ENCODE results near the gene MEX3A. TPM values are rescaled to one million over a fixed set of nuclear protein-coding genes. Genes with fewer than 3 reads are reported as not detected.

MEX3A gene
- total and polyA plus RNA-seq, 2 of the 8 experiments (the other 6 are each of a cell fraction or from before 2014, with no cell fraction given): 34.1 to 52.4 TPM

DNA sequence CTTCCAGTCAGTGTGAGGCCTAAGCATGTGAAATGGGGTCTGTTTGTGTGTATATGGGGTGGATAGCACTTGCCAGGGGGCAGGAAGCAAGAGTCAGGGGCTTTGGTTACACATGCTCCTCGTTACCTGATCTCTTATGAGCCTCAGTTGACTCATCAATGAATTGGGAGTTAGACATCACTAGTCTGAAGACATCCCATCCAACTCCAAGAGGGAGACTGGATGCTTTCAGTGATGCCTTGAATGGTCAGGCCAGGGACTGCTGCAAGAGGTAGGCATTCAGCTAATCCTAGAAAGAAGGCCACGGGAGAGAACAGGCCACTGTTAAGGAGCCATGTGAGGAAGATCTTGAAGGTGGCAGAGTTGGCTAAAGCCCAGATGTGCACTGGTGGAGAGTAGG lies 15.0 kb downstream of the MEX3A start (continued):
- no peak for TF ChIP-seq ZNF274 (IDR thresholded peaks at IDR 0.05; ENCODE audit: borderline replicate concordance, extremely low read depth, low read length)
- TF ChIP-seq KDM1A (IDR thresholded peaks at IDR 0.05; ENCODE audit: borderline replicate concordance, low read length): no peak
- TF ChIP-seq, protein P1, sequence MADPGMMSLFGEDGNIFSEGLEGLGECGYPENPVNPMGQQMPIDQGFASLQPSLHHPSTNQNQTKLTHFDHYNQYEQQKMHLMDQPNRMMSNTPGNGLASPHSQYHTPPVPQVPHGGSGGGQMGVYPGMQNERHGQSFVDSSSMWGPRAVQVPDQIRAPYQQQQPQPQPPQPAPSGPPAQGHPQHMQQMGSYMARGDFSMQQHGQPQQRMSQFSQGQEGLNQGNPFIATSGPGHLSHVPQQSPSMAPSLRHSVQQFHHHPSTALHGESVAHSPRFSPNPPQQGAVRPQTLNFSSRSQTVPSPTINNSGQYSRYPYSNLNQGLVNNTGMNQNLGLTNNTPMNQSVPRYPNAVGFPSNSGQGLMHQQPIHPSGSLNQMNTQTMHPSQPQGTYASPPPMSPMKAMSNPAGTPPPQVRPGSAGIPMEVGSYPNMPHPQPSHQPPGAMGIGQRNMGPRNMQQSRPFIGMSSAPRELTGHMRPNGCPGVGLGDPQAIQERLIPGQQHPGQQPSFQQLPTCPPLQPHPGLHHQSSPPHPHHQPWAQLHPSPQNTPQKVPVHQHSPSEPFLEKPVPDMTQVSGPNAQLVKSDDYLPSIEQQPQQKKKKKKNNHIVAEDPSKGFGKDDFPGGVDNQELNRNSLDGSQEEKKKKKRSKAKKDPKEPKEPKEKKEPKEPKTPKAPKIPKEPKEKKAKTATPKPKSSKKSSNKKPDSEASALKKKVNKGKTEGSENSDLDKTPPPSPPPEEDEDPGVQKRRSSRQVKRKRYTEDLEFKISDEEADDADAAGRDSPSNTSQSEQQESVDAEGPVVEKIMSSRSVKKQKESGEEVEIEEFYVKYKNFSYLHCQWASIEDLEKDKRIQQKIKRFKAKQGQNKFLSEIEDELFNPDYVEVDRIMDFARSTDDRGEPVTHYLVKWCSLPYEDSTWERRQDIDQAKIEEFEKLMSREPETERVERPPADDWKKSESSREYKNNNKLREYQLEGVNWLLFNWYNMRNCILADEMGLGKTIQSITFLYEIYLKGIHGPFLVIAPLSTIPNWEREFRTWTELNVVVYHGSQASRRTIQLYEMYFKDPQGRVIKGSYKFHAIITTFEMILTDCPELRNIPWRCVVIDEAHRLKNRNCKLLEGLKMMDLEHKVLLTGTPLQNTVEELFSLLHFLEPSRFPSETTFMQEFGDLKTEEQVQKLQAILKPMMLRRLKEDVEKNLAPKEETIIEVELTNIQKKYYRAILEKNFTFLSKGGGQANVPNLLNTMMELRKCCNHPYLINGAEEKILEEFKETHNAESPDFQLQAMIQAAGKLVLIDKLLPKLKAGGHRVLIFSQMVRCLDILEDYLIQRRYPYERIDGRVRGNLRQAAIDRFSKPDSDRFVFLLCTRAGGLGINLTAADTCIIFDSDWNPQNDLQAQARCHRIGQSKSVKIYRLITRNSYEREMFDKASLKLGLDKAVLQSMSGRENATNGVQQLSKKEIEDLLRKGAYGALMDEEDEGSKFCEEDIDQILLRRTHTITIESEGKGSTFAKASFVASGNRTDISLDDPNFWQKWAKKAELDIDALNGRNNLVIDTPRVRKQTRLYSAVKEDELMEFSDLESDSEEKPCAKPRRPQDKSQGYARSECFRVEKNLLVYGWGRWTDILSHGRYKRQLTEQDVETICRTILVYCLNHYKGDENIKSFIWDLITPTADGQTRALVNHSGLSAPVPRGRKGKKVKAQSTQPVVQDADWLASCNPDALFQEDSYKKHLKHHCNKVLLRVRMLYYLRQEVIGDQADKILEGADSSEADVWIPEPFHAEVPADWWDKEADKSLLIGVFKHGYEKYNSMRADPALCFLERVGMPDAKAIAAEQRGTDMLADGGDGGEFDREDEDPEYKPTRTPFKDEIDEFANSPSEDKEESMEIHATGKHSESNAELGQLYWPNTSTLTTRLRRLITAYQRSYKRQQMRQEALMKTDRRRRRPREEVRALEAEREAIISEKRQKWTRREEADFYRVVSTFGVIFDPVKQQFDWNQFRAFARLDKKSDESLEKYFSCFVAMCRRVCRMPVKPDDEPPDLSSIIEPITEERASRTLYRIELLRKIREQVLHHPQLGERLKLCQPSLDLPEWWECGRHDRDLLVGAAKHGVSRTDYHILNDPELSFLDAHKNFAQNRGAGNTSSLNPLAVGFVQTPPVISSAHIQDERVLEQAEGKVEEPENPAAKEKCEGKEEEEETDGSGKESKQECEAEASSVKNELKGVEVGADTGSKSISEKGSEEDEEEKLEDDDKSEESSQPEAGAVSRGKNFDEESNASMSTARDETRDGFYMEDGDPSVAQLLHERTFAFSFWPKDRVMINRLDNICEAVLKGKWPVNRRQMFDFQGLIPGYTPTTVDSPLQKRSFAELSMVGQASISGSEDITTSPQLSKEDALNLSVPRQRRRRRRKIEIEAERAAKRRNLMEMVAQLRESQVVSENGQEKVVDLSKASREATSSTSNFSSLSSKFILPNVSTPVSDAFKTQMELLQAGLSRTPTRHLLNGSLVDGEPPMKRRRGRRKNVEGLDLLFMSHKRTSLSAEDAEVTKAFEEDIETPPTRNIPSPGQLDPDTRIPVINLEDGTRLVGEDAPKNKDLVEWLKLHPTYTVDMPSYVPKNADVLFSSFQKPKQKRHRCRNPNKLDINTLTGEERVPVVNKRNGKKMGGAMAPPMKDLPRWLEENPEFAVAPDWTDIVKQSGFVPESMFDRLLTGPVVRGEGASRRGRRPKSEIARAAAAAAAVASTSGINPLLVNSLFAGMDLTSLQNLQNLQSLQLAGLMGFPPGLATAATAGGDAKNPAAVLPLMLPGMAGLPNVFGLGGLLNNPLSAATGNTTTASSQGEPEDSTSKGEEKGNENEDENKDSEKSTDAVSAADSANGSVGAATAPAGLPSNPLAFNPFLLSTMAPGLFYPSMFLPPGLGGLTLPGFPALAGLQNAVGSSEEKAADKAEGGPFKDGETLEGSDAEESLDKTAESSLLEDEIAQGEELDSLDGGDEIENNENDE (IDR thresholded peaks at IDR 0.05; ENCODE audit: insufficient replicate concordance, low read length): no peak

Data from H1 (cell line).